Stimulated activated CD4-positive, alpha-beta T cell treated with anti-CD3 and anti-CD28 coated beads, TNF-alpha, amount 100 ng/mL, for 48 hours (primary cell): ENCODE measurements around the gene PDLIM5.
A peak's percentile ranks its signal among the peaks of the same experiment; 100 is the strongest.

ENCODE experiments used
- DNase-seq, 3 donors: peaks; one replicate each; pipeline ENCODE4 v3.0.0-alpha.2; 2020; ENCODE audit warnings: low read depth in 3 of 3

The PDLIM5 gene

DNA sequence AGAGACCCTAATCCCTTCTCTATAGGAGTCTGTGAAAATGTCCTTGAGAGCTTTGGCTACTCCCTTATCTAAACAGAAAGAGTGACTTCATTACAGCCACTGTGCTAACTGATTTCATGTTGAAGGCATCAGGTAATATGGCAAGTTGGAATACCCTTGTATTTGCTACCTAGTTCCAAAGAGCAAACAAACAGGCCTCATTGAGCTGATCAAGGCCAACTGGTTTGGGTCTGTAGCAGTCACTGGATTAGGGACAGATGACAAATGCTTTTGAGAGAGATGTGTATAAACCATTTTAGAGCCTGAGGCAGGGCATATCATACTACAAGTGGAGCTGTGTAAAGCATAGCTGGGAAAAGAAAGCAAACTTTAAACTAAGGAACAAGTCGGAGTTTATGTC, 22.9 kb upstream of the PDLIM5 start:
- DNase-seq = no peak

DNA sequence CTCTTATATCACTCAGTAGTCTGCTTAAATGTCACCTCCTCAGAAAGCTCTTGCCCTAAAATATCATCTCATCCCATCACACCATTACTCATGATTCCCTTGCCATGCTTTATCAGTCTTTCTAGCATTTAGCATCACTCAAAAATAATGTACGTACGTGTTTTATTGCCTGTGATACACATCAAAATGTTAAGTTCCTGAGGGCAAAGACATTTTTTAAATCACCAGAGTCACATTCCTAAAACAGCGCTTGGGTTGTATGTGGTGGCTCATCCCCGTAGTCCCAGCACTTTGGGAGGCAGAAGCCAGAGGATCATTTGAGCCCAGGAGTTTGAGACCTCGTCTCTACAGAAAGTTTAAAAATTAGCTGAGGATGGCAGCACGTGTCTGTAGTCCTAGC, 21.3 kb upstream of the PDLIM5 start:
- no peak for DNase-seq

DNA sequence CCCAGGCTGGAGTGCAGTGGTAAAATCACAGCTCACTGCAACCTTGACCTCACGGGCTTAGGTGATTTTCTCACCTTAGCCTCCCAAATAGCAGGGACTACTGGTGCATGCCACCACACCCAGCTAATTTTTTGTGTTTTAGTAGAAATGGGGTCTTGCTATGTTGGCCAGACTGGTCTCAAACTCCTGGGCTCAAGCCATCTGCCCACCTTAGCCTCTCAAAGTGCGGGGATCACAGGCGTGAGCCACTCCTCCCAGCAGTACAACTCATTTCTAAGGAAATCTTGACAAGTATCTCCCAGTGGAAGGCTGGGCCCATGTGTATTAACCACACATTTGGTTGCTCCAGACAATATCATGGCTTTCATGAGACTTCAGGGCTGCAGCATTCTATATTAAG, 20.4 kb upstream of the PDLIM5 start:
- no peak for DNase-seq

DNA sequence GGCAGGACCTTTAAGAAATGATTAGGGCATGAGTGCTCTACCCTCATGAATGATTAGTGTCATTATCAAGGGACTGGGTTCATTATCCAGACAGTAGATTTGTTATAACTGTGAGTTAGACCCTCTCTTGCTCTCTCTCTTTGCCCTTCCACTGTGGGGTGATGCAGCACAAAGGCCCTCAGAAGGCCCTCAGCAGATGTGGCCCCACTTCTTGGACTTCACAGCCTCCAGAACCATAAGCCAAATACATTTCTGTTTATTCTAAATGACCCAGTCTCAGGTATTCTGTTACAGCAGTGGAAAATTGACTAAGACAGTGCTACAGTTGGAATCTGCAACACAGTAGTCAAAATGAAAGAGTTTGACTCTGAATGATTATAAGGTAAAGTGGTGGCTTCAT, 17.2 kb upstream of the PDLIM5 start:
- DNase-seq = no peak

DNA sequence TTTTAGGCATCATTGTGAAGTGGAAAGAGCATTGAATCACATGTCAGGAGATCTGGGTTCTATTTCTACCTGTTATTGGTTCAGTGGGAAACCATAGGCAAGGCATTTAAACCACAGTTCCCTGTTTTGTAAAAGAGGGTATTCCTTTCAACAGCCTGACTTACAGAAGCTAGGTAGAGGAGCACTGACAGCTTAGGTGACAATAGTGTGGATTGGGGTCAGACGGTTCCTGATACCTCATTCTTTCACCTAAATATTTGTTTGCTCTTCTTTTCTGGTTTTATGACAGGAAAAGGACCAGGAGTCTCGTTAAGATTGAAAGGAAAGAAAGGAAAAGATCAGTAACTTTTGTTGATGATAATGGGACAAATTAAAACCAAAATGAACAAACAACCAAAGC, 15.9 kb upstream of the PDLIM5 start:
- no peak for DNase-seq

DNA sequence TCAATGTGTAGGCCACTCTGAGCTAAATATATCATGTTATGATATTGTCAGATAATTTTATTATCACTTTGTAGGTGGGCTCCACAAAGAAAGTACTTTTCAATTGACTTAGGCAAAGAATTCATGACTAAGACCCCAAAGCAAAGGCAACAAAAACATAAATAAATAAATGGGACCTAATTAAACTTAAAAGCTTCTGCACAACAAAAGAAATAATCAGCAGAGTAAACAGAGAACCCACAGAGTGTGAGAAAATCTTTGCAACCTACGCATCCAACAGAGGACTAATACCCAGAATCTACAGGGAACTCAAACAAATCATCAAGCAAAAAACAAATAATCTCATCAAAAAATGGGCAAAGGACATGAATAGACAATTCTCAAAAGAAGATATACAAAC, 15.2 kb upstream of the PDLIM5 start:
- DNase-seq = no peak

DNA sequence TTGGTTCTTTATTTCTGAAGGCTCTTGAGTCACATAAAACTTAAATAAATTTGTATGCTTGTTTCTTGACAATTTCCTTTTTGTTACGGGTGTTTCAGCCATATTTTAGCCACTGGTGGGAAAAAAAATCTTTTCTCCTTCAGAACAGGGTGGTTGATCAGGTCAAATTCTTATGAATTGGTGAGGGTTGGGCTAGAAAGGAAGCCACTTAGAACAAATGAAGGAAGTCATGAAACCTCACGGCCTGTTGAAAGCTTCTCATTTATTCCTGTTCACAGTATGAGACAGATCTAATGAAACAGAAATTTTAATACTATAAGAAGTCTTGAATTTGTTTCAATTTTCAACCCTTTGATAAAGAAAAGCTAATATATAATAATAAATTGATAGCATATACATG, 12.1 kb upstream of the PDLIM5 start:
- no peak for DNase-seq

DNA sequence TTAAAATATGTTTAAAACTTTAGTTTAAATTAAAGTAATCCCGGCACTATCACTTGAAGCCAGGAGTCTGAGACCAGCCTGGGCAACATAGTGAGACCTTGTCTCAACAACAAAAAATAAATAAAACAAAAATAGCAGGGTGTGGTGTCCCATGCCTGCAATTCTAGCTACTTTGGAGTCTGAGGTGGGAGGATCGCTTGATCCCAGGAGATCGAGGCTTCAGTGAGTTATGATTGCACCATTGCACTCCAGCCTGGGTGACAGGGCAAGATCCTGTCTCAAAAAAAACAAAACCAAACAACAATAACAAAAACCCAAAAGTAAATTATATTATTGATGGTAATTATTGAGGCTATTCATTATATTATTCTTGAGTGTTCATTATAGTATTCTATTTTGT, 9.9 kb upstream of the PDLIM5 start:
- no peak for DNase-seq

DNA sequence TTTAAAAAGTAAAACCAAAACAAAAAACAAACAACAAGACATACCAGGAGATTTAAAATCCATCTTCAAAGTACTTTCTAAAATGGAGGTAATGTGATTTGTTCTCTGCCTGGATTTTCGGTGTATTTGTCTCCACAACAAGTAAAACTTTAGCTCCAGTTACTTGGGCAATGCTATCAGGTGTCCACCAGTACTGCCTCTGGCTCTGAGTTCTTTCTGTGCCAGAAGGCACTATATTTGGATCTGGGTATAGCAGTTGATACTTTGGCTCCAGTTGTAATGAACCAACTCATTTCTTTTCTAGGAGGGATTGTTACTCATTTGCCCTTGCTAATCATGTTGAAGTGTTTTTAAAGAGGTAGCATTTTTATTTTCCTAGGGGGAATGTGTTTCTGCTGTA, 9.5 kb upstream of the PDLIM5 start:
- DNase-seq = no peak

DNA sequence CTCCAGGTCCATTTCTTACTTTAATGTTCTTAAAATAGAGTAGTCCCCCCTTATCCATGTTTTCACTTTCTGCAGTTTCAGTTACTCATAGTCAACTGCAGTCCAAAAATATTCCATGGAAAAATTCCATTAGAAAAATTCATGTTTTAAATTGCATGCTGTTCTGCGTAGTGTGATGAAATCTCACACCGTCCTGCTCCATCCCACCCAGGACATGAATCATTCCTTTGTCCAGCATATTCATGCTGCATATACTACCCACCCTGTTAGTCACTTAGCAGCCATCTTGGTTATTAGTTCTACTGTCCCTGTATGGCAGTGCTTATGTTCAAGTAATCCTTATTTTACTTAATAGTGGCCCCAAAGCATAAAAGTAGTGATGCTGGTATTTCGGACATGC, 5.4 kb upstream of the PDLIM5 start:
- DNase-seq = no peak

DNA sequence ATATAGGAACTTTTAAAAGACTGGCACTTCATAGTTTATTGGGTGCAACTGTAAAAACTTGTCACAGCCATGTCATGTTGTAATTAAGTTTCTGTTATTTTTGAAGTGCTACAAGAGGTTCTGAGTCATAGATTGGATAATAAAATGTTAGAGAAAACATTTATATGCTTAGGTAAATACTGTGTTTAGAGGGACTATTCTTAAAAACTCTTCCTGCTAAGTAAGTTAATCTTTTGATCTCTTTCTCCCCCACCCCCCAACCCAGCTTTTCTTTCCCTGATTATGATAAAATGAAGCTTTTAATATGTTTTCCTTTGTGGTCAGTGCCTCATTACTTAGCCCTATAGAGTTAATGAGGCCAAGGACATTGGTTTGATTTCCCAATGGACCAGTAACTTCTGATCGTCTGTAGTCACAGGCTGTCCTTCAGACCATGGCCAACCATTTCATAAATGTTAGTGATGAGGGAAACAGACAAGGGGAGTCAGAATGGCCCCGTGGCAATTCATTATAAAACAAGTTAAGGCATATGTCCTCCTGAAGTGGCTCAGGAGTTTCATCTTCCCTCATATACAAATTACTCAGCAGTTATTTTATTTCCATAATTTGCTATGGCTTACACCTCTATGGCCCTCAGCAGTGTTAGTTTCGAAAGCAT, 3.9 kb upstream of the PDLIM5 start:
- no peak for DNase-seq

DNA sequence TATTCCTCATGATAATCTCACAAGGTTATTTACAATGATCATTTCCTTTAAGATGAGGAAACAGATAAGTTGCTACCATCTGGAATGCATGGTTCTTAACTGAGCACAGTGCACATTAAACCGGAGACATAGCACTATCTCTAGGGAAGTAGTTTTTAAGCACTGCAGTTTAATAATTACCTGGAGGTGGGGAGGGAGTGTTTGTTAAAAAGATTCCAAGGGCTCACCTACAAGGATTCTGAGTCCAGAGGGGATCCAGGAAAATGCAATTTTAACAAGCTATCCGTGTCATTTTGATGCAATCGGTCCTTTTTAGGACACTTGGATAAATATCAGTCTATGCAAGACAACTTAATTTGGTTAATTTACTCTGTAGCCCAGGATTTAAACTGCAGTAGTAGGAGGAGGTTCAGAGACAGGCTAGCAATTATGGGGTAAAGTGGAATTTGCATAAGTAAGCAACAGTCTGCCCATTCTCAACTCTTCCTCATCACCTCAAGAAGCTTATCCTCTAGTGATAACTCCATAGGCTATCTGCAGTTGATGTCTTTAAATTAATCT, 2.8 kb upstream of the PDLIM5 start:
- DNase-seq = no peak

DNA sequence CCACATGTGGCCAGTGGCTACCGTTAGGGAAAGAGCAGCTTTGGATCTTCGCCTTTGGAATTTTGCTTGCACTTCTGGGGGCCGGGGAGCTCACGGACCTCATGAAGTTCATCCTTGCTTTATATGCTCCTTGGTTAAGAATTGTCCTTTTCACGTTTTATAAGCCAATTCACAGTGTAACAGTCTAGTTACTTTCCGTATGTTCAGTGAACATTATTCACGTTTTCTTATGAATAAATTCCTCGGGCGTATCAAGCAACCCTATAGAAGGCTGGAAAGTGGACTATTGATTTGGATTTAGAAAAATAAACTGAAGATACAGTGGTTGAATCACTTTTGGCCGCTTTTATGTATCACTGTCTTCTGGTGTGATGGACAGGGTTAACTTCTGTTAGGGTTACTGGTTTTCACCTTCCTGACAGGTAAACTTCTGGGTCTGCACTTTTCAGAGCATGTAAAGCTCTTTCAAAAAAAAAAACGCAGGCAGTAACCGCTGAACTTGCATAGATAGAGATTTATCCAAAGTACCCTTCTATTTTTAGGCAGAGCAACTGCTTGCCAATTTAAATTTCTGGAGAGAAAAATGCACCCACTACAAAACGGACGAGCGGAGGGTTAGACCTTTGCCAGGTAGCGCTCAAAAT, 569 bp upstream of the PDLIM5 start:
- no peak for DNase-seq

DNA sequence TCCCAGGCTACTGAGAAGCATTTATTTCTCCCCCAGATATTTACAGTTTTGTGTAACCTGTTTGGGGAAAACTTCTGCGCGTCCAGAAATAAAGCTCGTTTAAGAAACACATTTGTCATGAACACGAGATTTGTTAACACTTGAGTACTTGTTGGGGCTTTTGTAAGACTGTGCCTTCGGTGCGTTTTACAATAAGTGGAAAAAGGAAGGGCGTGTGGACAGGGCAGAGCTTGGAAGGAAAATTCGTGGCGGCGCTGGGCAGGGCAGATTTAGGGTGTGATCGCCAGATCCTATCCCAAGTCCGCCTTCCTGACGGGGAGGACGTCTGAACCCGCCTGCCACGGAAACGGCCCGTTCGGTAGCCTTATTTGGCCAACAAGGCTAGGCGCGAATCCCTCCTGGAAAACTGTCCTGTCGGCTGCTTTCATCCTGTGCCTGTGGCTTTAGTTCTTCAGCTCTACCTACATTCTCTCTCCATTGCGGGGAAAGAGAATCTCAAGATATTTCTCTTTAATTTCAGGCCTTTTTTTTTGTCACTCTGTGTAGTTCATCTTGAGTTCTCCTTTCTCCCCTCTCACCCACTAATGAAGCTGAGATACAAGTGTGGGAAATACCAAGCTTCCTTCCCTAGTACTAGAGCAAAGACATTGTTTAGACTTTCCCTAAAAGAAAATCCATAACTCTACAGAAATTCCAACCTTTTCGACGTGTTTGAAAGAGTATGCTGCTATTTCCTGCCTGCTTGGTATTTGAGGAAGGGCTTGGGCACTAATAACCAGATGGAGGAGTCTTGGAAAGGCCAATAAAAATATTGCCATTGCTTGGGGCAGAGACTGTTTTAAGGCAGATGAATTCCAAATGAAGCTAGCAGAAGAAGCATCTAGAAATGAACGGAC, 982 bp downstream of the PDLIM5 start:
- DNase-seq = peak in 1 of 3 donors; percentile 15

DNA sequence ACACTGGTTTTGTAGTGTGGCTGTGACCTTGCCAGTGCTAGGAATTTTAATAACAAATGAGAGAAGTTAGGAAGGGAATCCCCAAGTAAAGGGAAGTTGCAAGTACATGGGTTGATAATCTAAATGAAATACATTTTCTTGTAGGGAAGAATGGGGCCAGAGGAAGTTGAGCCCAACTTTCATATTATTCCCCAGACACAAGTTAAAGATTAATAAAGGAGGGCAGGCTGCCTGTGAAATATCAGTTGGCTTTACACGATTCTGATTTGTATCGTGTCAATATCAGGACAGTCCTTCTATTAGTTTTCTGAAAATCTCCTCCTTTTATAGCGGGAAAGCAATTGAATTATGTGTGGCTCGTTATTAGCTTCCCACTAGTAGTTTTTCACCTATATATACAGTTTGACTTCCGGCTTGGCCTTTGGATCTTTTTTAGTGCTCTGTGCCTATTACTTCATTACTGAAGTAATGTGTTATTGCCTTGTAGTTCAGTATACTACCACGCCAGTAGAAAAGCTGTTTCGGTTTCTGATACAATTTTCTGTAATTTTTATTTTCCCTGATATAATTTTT, 1.7 kb downstream of the PDLIM5 start:
- no peak for DNase-seq

DNA sequence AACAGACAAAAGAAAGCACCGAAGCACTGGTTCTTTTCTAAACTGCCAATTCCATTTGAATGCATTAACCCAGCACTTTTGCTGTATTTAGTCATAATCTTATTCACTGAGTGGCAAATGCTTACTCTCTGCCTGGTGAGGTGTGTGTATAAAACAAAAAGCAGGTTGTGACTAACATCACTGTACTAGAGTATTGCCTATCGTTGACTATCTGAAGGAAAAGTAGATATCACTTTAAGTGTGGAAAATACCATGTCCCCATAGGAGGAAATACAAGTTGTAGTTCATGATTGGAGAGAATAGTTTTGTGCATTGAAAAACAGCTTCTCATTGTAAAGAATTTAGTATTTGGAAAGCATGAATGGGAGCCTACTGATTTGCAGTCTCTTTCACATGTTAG, 2.7 kb downstream of the PDLIM5 start:
- no peak for DNase-seq

DNA sequence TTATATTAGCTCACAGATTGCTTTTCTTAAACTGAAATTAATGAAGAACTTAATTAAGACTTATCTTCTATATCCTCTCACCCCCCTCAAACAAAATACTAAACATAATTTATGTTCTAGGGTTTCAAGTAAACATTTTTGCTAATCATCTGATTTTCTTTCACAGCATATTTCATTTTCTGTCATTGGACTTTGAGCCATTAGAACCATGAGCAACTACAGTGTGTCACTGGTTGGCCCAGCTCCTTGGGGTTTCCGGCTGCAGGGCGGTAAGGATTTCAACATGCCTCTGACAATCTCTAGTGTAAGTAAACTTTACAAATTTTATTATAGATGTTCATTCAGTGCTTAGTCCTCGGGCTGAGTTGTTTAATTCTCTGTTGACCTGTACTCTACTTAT, 3.3 kb downstream of the PDLIM5 start:
- DNase-seq = no peak

DNA sequence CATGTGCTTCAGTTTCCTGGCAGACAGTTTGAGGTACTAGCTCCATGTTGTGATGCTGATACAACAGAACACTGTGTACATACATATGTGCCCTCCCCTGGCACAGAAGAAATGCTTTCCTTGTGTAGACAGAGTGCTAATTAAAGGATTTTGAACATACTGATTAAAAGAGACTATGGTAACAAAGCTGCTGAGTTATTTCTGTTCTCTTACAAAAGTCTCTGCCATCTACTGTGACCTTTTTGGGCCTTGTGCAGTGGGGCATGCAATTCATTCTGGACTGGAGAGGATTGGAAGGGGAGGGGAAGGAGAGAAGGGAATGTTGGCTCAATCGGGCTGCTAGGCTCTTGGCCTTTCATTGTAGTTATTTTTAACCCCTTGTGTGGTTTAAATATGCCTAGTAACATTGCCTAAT, 6.0 kb downstream of the PDLIM5 start:
- no peak for DNase-seq

DNA sequence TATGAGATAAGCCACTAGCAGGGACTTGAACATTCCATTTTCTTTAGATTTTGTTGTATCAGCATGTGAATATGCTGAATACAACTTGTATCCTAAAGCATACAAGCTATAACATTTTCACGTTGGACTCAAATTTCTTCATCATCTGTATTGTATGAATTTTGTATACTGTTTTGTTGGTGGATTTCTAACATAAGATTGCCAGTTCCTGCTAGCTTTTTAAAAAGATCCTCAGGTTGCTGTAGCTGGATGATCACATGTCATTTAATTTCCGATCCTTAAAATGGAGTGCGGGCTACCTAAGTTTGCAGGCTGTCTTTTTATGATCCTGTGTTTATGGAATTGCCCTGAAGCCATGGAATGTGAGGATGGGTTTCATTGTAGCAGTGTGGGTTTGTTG, 6.9 kb downstream of the PDLIM5 start:
- DNase-seq = no peak

DNA sequence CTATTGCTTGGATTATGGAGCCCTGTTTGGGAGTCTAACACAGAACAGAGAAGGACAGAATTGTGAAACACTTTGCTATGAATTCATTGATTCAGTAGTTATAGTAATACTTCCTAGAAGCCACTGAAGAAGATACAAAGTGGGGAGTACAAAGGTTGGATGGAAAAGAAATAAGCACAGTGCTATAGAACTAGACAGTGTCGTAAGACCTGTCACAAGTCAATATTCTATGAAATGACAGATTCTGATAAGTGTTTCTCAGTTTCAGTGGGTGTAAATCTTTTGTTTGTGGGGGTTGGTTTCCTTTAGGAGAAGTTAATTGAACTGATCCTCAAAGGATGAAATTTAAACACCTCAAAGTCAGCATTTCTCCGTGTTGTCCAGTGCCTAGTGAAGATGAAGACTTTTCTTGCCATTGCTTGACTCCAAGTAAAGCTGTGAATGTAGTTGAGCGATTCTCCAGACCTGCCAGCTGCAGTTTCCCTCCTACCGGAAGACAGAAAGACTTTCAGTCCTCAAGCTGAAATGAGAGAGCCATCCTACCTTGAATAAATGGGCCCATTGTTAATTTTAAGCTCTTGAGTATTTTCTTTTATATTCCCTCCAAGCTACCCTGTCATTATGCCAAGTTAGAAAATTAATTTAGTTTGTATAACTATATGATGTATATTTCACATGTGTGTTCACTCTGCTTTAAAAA, 7.9 kb downstream of the PDLIM5 start:
- DNase-seq = no peak

DNA sequence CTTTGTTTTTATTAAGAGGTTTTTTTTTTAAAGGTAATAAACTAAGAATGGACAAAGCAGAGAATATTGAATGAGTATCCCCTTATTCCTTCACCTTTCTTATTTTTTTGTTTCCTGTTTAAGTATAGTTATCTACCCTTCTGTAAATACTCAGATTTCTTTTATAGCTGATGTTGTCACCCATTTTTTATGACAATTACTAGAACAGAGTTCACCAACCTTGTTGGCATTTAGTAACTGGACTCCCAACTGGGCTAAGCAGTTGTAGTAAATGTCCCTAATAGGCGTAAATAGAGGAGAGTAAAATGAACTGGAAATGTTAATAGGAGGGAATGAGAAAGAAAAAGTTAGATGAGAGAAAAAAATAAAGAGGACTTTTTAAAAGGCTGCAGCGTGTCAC, 9.8 kb downstream of the PDLIM5 start:
- DNase-seq = no peak

DNA sequence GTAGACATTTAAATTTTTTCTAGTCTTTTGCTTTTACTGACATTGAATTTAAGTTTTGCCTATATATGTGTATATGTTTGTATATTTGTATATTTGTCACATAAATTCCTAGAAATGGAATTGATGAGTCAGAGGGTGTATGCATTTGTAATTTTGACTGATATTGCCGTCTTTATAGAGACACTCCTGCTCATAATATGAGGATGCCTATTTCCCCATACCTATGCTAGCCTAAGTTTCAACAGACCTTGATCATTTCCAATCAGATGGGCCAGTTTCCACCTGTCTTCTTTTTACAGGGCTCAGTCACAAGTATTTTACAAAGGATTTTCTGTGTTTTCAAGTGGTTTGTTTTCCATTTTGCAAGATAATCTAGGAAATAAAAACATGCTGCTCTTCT, 10.8 kb downstream of the PDLIM5 start:
- no peak for DNase-seq
